Measurements from ENCODE around the gene CPT1C.

Gene CPT1C

DNA sequence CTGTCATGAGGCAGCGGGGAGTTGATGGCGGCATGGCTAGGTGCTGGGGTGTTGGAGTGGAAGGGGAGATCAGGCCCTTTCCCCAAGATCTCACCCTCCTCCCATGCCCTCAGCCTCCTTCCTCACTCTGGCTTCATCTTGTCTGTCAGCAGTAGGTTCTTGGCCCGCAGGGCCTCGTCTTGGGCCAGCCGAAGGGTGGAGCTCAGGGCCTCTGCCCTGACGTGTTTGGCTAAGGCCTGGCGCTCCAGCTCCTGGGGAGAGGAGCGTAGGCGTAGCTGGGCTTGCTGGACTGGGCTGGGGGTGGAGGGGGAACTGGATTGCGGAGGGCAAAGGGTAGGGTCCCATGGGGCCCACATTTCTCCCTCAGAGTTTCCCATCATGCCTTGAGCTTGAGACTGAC lies 49.0 kb downstream of the CPT1C start:
- Histone ChIP-seq H3K4me1 (ENCODE audit: control insufficient read depth, insufficient read depth, low read length) (no peaks in the 10 kb centered on the region), H3K4me3 (ENCODE audit: low read length) (no peak overlapping the region), H3K36me3 (ENCODE audit: control insufficient read depth, insufficient read depth, low read length) (no peaks in the 10 kb centered on the region), H3K27ac (ENCODE audit: low read depth, low read length) (no peak overlapping the region), H3K27me3 (ENCODE audit: control insufficient read depth, insufficient read depth, low read length) (no peaks in the 10 kb centered on the region), H3K9ac (ENCODE audit: low read length) (no peak overlapping the region)

DNA sequence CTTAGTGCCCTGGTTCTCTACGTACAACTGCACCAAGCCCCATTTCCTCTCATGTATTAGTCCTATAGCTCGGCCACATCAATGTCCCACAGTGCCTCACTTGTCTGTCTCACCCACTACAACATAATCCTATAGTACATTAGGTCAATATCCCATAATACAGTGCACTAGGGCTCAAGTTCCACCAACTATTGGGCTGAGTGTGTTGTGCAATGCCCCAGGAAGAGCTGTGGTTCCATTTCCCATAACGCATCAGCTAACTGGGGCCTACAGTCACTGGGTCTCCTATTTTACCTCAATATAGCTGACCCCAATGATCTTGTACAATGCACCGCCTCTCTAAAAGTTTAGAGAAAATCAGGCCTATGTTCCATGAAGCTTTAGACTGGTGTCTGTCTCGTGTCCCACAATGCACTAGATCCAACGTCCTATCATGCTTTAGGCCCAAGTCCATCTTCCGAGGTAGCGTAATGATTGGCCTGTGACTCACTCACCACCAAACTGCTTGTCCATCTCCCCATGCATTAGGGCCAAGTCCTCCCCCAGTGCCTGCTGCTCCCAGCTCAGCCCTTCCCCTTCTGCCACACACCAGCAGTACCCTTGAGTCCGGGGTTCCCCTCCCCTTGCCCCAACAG lies 50.4 kb downstream of the CPT1C start:
- Histone ChIP-seq H3K27ac (ENCODE audit: low read depth, low read length) (no peak overlapping the region), H3K4me1 (ENCODE audit: control insufficient read depth, insufficient read depth, low read length) (no peaks in the 10 kb centered on the region), H3K27me3 (ENCODE audit: control insufficient read depth, insufficient read depth, low read length) (no peaks in the 10 kb centered on the region), H3K9ac (ENCODE audit: low read length) (no peak overlapping the region), H3K36me3 (ENCODE audit: control insufficient read depth, insufficient read depth, low read length) (no peaks in the 10 kb centered on the region), H3K4me3 (ENCODE audit: low read length) (no peak overlapping the region)

- H3K27me3 ChIP-seq (ENCODE audit: control insufficient read depth, insufficient read depth, low read length), result no peaks in the 10 kb centered on the region
- H3K4me1 ChIP-seq (ENCODE audit: control insufficient read depth, insufficient read depth, low read length), result no peaks in the 10 kb centered on the region
- no peak overlapping the region for H3K4me3 ChIP-seq (ENCODE audit: low read length)
- H3K27ac ChIP-seq (ENCODE audit: low read depth, low read length), result no peak overlapping the region
- H3K36me3 ChIP-seq (ENCODE audit: control insufficient read depth, insufficient read depth, low read length), result no peaks in the 10 kb centered on the region
- H3K9ac ChIP-seq (ENCODE audit: low read length), result no peak overlapping the region
Measured at GRCh38 chr19:49744946-49745381, 54.0 kb downstream of the CPT1C start.

DNA sequence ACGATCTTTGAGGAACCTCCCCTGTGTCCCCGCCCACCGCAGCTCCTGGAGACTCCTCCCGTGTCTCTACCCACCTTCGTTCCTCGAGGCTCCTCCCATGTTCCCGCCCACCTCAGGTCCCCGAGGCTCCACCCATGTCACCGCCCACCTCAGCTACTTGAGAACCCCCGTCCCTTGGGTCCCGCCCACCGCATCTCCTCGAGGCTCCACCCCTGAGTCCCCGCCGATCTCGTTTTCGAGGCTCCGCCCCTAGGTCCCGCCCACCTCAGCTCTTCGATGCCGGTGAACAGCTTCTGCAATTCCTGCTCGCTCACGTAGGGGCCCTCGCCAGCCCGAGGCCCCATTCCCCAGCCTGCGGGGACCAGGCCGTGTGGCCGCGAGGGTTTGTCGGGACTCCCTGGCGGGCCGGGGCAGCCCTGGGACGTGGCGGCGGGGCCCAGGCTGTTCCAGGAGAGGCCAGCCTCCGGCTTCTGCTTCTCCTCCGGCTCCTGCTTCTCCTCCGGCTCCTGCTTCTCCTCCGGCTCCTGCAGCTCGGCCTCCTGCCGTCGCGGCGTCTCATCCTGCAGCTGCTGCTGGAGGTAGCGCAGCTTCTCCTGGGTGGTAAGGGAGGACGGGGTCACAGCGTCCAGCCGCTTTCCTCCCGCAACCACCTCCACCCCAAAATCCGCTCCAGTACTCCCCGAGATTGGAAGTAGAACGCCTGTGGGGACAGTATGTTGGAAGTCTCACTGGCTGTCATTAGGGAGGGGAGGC lies 55.5 kb downstream of the CPT1C start:
- Histone ChIP-seq H3K27ac (ENCODE audit: low read depth, low read length) (no peak overlapping the region), H3K27me3 (ENCODE audit: control insufficient read depth, insufficient read depth, low read length) (no peaks in the 10 kb centered on the region), H3K4me1 (ENCODE audit: control insufficient read depth, insufficient read depth, low read length) (no peaks in the 10 kb centered on the region), H3K4me3 (ENCODE audit: low read length) (no peak overlapping the region), H3K36me3 (ENCODE audit: control insufficient read depth, insufficient read depth, low read length) (no peaks in the 10 kb centered on the region), H3K9ac (ENCODE audit: low read length) (no peak overlapping the region)

- H3K9ac ChIP-seq (ENCODE audit: low read length), result no peak overlapping the region
- H3K4me1 ChIP-seq (ENCODE audit: control insufficient read depth, insufficient read depth, low read length), result no peaks in the 10 kb centered on the region
- H3K4me3 ChIP-seq (ENCODE audit: low read length), result no peak overlapping the region
- no peaks in the 10 kb centered on the region for H3K36me3 ChIP-seq (ENCODE audit: control insufficient read depth, insufficient read depth, low read length)
- H3K27me3 ChIP-seq (ENCODE audit: control insufficient read depth, insufficient read depth, low read length), result no peaks in the 10 kb centered on the region
- H3K27ac ChIP-seq (ENCODE audit: low read depth, low read length), result no peak overlapping the region
Measured at GRCh38 chr19:49749055-49749716, 58.3 kb downstream of the CPT1C start.

DNA sequence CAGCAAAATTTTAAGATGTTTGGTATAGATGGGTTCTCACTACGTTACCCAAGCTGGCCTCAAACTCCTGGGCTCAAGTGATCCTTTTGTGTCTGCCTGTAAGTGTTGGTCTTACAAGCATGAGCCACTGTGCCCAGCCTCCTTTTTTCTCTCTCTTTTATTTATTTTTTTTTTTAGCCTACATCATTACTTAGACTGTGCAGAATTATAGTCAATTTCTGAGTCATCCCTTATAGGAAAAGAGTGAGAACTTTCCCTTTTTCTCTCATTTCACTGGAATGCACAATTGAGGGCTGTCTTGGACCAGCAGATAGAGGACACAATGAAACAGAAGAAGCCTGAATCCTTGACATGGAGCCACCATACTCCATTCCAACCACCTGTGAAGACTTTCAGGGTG lies 58.9 kb downstream of the CPT1C start:
- Histone ChIP-seq H3K27me3 (ENCODE audit: control insufficient read depth, insufficient read depth, low read length) (no peaks in the 10 kb centered on the region), H3K4me1 (ENCODE audit: control insufficient read depth, insufficient read depth, low read length) (no peaks in the 10 kb centered on the region), H3K27ac (ENCODE audit: low read depth, low read length) (no peak overlapping the region), H3K36me3 (ENCODE audit: control insufficient read depth, insufficient read depth, low read length) (no peaks in the 10 kb centered on the region), H3K4me3 (ENCODE audit: low read length) (no peak overlapping the region), H3K9ac (ENCODE audit: low read length) (no peak overlapping the region)

- Histone ChIP-seq H3K4me3 (ENCODE audit: low read length) (no peak overlapping the region), H3K36me3 (ENCODE audit: control insufficient read depth, insufficient read depth, low read length) (no peaks in the 10 kb centered on the region), H3K27ac (ENCODE audit: low read depth, low read length) (no peak overlapping the region), H3K4me1 (ENCODE audit: control insufficient read depth, insufficient read depth, low read length) (no peaks in the 10 kb centered on the region), H3K27me3 (ENCODE audit: control insufficient read depth, insufficient read depth, low read length) (no peaks in the 10 kb centered on the region), H3K9ac (ENCODE audit: low read length) (no peak overlapping the region)
Measured at GRCh38 chr19:49752701-49753100, 61.8 kb downstream of the CPT1C start.

GRCh38 chr19:49755956-49756355 lies 65.0 kb downstream of the CPT1C start:
- Histone ChIP-seq H3K9ac (ENCODE audit: low read length) (no peak overlapping the region), H3K27me3 (ENCODE audit: control insufficient read depth, insufficient read depth, low read length) (no peaks in the 10 kb centered on the region), H3K4me1 (ENCODE audit: control insufficient read depth, insufficient read depth, low read length) (no peaks in the 10 kb centered on the region), H3K4me3 (ENCODE audit: low read length) (no peak overlapping the region), H3K36me3 (ENCODE audit: control insufficient read depth, insufficient read depth, low read length) (no peaks in the 10 kb centered on the region), H3K27ac (ENCODE audit: low read depth, low read length) (no peak overlapping the region)

GRCh38 chr19:49758292-49758691 lies 67.4 kb downstream of the CPT1C start:
- no peak overlapping the region for H3K27ac ChIP-seq (ENCODE audit: low read depth, low read length)
- H3K27me3 ChIP-seq (ENCODE audit: control insufficient read depth, insufficient read depth, low read length), result no peaks in the 10 kb centered on the region
- no peaks in the 10 kb centered on the region for H3K36me3 ChIP-seq (ENCODE audit: control insufficient read depth, insufficient read depth, low read length)
- no peaks in the 10 kb centered on the region for H3K4me1 ChIP-seq (ENCODE audit: control insufficient read depth, insufficient read depth, low read length)
- no peak overlapping the region for H3K4me3 ChIP-seq (ENCODE audit: low read length)
- no peak overlapping the region for H3K9ac ChIP-seq (ENCODE audit: low read length)

GRCh38 chr19:49761249-49761624 lies 70.3 kb downstream of the CPT1C start:
- H3K27ac ChIP-seq (ENCODE audit: low read depth, low read length), result peak overlapping the region; percentile 55
- H3K36me3 ChIP-seq (ENCODE audit: control insufficient read depth, insufficient read depth, low read length), result no peaks in the 10 kb centered on the region
- no peak overlapping the region for H3K9ac ChIP-seq (ENCODE audit: low read length)

DNA sequence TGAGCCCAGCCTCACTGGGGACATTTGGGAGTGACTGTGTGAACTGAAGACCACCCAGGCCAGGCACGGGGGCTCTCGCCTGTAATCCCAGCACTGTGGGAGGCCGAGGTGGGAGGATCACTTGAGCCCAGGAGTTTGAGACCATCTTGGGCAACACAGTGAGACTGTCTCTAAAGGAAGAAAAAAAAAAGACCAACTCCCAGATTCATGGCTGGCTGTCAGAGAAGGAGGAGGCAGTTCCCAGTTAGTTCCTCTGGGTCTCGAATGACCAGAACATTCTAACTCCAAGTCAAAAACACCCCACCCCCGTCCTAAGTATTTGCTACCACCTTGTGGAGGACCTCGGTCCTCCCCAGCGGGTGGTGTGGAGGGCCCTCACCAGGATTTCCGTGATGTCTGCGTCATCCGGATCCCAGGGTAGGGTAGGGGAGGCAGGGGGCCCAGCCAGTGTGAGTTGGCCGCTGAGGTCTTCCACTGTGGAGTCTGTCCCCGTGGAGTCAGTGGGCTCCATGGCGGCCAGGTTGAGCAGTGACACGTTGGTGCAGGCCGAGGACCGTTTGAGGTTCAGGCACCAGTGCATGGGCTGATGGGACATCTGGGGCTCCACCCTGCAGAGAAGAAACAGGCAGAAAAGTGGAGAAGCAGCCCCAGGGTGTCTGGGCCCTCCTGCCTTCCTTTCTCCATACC lies 70.9 kb downstream of the CPT1C start:
- Histone ChIP-seq H3K27ac (ENCODE audit: low read depth, low read length) (peak overlapping the region; percentile 55), H3K27me3 (ENCODE audit: control insufficient read depth, insufficient read depth, low read length) (no peaks in the 10 kb centered on the region), H3K4me1 (ENCODE audit: control insufficient read depth, insufficient read depth, low read length) (no peaks in the 10 kb centered on the region), H3K36me3 (ENCODE audit: control insufficient read depth, insufficient read depth, low read length) (no peaks in the 10 kb centered on the region), H3K9ac (ENCODE audit: low read length) (no peak overlapping the region), H3K4me3 (ENCODE audit: low read length) (no peak overlapping the region)

More at GRCh38 chr19:49761249-49761624, 70.3 kb downstream of the CPT1C start:
- no peaks in the 10 kb centered on the region for H3K27me3 ChIP-seq (ENCODE audit: control insufficient read depth, insufficient read depth, low read length)
- no peaks in the 10 kb centered on the region for H3K4me1 ChIP-seq (ENCODE audit: control insufficient read depth, insufficient read depth, low read length)
- H3K4me3 ChIP-seq (ENCODE audit: low read length), result no peak overlapping the region

DNA sequence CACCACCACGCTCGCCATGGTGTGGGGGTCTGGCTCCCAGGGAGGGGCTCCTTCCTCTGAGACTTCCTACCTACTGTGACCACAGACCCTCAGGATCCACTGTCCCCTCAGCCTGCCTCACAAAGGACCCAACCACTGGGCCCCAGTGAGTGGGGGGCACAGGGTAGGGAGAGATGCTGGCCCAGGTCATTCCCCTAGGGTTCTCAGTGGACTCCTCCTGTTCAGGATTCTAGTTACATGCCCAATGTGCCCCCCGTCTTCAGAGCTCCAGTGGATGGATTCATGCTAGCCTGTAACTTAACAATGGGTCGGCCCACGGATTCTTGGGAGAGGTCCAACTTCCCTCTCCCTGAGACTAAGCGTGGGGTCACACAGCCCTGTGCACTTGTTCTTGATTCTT lies 72.3 kb downstream of the CPT1C start, which contains the start of gene TSKS:
Gene TSKS, minus strand, starts transcription at position 77 of the 400 bp plus-strand sequence. Its CDS starts 59 bp downstream, at position 18.
- Histone ChIP-seq H3K4me3 (ENCODE audit: low read length) (no peak within 1 kb of the TSS), H3K27me3 (ENCODE audit: control insufficient read depth, insufficient read depth, low read length) (no peaks in the 10 kb centered on the region), H3K36me3 (ENCODE audit: control insufficient read depth, insufficient read depth, low read length) (no peaks in the 10 kb centered on the region), H3K4me1 (ENCODE audit: control insufficient read depth, insufficient read depth, low read length) (peaks cover 6% of the 10 kb centered on the region), H3K9ac (ENCODE audit: low read length) (no peak within 1 kb of the TSS), H3K27ac (ENCODE audit: low read depth, low read length) (no peak within 1 kb of the TSS)

Measured in rectal smooth muscle tissue (tissue), 1 donor.